ENCODE data around the gene SORCS1. TPM values are rescaled to one million over a fixed set of nuclear protein-coding genes. Genes with fewer than 3 reads are reported as not detected.

SORCS1 gene
- total and polyA plus RNA-seq, 2 of the 13 experiments (the other 11 are each of a cell fraction or from before 2014, with no cell fraction given), result not detected

DNA sequence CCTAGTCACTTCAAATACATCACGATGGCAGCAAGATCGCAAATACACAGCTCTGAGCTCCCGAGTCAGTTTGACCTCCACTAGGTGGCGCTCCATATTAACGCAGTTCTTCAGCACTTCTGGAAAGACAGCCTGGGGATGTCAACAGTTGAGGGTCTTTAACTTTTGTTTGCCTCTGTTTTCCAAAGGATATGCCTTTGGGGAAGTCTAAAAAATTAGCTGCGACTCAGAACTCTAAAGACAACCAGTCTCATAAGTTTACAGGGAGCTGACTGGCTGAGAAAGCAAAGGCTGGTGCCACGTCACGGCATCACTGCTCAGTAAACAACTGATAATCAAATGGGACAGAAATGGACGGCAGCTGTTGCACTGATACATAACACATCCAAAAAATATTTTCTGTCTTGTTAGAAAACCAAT lies 458.8 kb downstream of the SORCS1 start:
- Histone ChIP-seq H3K4me1 (ENCODE audit: insufficient read depth, low read length) (no peaks in the 10 kb centered on the region), H3K79me2 (ENCODE audit: insufficient read depth, low read length) (no peaks in the 10 kb centered on the region), H3K4me3 (replicated peaks in 1 of 3; ENCODE audit: insufficient read depth in 1 of 3, low read depth in 2 of 3, low read length in 3 of 3) (no peak overlapping the region), H3K36me3 (replicated peaks in 1 of 2; ENCODE audit: control insufficient read depth in 1 of 2, insufficient read depth in 2 of 2, low read length in 2 of 2) (no peaks in the 10 kb centered on the region), H3K9me3 (ENCODE audit: low read length) (no peaks in the 10 kb centered on the region), H4K20me1 (ENCODE audit: insufficient read depth, low read length) (no peaks in the 10 kb centered on the region), H3K27ac (ENCODE audit: extremely low read length, insufficient read depth, low read length) (no peak overlapping the region), H2AFZ (ENCODE audit: low read length) (no peak overlapping the region), H3K4me2 (ENCODE audit: low read depth, low read length) (no peak overlapping the region), H3K9ac (ENCODE audit: insufficient read depth, low read depth, low read length) (no peak overlapping the region), H3K27me3 (ENCODE audit: control insufficient read depth in 1 of 2, insufficient read depth in 2 of 2, low read length in 2 of 2) (no peaks in the 10 kb centered on the region)
- ChIA-PET POLR2A (no interaction called here), CTCF (ENCODE audit: low intra/inter-chr PET ratio, low total read pairs) (no interaction called here)
- TF ChIP-seq ONECUT2 (CRISPR knock-in tag; IDR thresholded peaks at IDR 0.05) (no peak), ZNF180 (CRISPR knock-in tag; IDR thresholded peaks at IDR 0.05; ENCODE audit: borderline replicate concordance, low read depth) (no peak), PRPF4 (IDR thresholded peaks at IDR 0.05; ENCODE audit: low read depth, low read length, poor library complexity, severe bottlenecking) (no peak), ZNF777 (CRISPR knock-in tag; IDR thresholded peaks at IDR 0.05) (no peak), SMC3 (IDR thresholded peaks at IDR 0.05; ENCODE audit: low read length) (peak; percentile 64; the same call in 1 of the 2 replicates), THYN1 (CRISPR knock-in tag; IDR thresholded peaks at IDR 0.05; ENCODE audit: borderline replicate concordance, low read depth) (no peak), ZNF451 (CRISPR knock-in tag; IDR thresholded peaks at IDR 0.05) (no peak), ZNF335 (CRISPR knock-in tag; IDR thresholded peaks at IDR 0.05) (no peak), ATM (IDR thresholded peaks at IDR 0.05; ENCODE audit: borderline replicate concordance) (no peak), STAG1 (CRISPR knock-in tag; IDR thresholded peaks at IDR 0.05) (peak; percentile 78)
- TF ChIP-seq, protein P1, sequence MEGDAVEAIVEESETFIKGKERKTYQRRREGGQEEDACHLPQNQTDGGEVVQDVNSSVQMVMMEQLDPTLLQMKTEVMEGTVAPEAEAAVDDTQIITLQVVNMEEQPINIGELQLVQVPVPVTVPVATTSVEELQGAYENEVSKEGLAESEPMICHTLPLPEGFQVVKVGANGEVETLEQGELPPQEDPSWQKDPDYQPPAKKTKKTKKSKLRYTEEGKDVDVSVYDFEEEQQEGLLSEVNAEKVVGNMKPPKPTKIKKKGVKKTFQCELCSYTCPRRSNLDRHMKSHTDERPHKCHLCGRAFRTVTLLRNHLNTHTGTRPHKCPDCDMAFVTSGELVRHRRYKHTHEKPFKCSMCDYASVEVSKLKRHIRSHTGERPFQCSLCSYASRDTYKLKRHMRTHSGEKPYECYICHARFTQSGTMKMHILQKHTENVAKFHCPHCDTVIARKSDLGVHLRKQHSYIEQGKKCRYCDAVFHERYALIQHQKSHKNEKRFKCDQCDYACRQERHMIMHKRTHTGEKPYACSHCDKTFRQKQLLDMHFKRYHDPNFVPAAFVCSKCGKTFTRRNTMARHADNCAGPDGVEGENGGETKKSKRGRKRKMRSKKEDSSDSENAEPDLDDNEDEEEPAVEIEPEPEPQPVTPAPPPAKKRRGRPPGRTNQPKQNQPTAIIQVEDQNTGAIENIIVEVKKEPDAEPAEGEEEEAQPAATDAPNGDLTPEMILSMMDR (CRISPR knock-in tag; IDR thresholded peaks at IDR 0.05), result peak; percentile 82
- ATAC-seq (peak; percentile 78), DNase-seq (ENCODE audit: low spot score) (peak; percentile 48), FAIRE-seq (peak; percentile 40)
- 14% methylated on average over 9 of the region's 9 CpGs for WGBS (ENCODE audit: low lambda C conversion rate)
- in situ Hi-C loops (cut with HindIII; ENCODE audit: extremely low pct_ligation_motif_present, low pct_unique_long_range_greater_than_20kb) (no loop called here), intact Hi-C loops (cut with micrococcal nuclease; ENCODE audit: unreplicated experiment) (no loop called here)
- no TSS peak for BruUV-seq (replicated peaks)

Measured in HepG2 (cell line).